BLaER1 treated with 17β-estradiol and CSF1 and Interleukin-3, amounts not matched to agents 10 nM and 100 nM (cell line): Measurements from ENCODE around the gene C1QL4.

Experiments used
- H3K27ac ChIP-seq, 11 experiments: shearing (Covaris generic); formaldehyde crosslinking; 2 replicates each; pipeline ENCODE4 v1.8.1; 2022
- H3K27me3 ChIP-seq, 11 experiments: shearing (Covaris generic); formaldehyde crosslinking; 2 replicates each; pipeline ENCODE4 v1.8.1; 2022
- H3K36me3 ChIP-seq, 11 experiments: shearing (Covaris generic); formaldehyde crosslinking; 2 replicates each; pipeline ENCODE4 v1.8.1; 2022
- H3K4me1 ChIP-seq, 10 experiments: shearing (Covaris generic); formaldehyde crosslinking; 2 replicates each; pipeline ENCODE4 v1.8.1; 2022
- H3K4me2 ChIP-seq, 11 experiments: shearing (Covaris generic); formaldehyde crosslinking; 2 replicates each; pipeline ENCODE4 v1.8.1; 2022
- H3K4me3 ChIP-seq, 10 experiments: shearing (Covaris generic); formaldehyde crosslinking; 2 replicates each; pipeline ENCODE4 v1.8.1; 2022
- H3K9ac ChIP-seq, 11 experiments: shearing (Covaris generic); formaldehyde crosslinking; 2 replicates each; pipeline ENCODE4 v1.8.1; 2022
- H3K9me3 ChIP-seq, 11 experiments: shearing (Covaris generic); formaldehyde crosslinking; replicated peaks in 1 of 11; 2 replicates each; pipeline ENCODE4 v1.8.1; 2022
- H4K20me1 ChIP-seq, 11 experiments: shearing (Covaris generic); formaldehyde crosslinking; 2 replicates each; pipeline ENCODE4 v1.8.1; 2022
- Cebpa-rat ChIP-seq, 11 experiments: shearing (Covaris generic); IDR thresholded peaks; 2 replicates each; pipeline ENCODE4 v1.8.1; 2022

The C1QL4 gene

DNA sequence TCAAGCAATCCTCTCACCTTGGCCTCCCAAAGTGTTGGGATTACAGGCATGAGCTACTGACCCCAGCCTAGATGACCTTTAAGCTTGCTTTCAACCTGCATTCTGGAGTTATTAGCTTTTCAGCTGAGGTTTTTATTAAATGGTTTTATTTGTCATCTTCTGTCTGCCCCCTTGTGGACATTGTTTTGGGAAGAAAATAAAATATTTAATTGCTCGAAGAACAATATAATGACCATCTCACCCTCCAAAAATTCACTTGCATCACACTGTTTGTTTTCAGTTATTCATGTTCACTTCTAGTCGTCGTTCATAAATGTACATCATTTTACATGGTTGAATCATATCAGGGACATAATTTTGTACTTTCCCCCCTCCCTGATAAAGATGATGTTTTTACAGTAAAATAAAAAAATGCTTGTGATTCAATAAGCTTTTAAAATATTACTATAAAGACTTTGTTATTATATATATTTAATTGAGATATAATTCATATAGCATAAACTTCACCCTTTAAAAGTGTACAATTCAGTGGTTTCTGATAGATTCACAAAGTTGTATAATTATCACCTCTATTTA, 20.2 kb upstream of the C1QL4 start:
- no peaks in the 10 kb centered on the region for H3K4me1 ChIP-seq
- no peaks in the 10 kb centered on the region for H4K20me1 ChIP-seq
- no peak overlapping the region for H3K4me3 ChIP-seq
- no peaks in the 10 kb centered on the region for H3K36me3 ChIP-seq
- H3K27ac ChIP-seq, result no peak overlapping the region
- no peaks in the 10 kb centered on the region for H3K27me3 ChIP-seq
- TF ChIP-seq Cebpa-rat (IDR thresholded peaks at IDR 0.05), result no peak
- no peak overlapping the region for H3K4me2 ChIP-seq
- H3K9me3 ChIP-seq, result no peaks in the 10 kb centered on the region
- no peak overlapping the region for H3K9ac ChIP-seq

DNA sequence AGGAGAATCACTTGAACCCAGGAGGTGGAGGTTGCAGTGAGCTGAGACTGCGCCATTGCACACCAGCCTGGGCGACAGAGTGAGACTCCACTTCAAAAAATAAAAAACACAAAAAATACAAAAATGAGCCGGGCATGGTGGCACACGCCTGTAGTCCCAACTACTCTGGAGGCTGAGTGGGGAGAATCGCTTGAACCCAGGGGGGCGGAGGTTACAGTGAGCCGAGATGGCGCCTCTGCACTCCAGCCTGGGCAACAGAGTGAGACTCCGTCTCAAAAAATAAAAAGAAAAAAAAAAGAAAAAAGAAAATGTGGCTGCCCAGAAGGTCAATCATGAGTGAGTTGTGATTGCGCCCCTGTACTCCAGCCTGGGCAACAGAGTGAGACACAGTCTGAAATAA, 18.9 kb upstream of the C1QL4 start:
- TF ChIP-seq Cebpa-rat (IDR thresholded peaks at IDR 0.05), result no peak
- Histone ChIP-seq H3K9me3 (no peaks in the 10 kb centered on the region), H3K27ac (no peak overlapping the region), H3K9ac (no peak overlapping the region), H3K36me3 (no peaks in the 10 kb centered on the region), H3K4me2 (no peak overlapping the region), H3K4me3 (no peak overlapping the region), H3K4me1 (no peaks in the 10 kb centered on the region), H3K27me3 (no peaks in the 10 kb centered on the region), H4K20me1 (no peaks in the 10 kb centered on the region)

DNA sequence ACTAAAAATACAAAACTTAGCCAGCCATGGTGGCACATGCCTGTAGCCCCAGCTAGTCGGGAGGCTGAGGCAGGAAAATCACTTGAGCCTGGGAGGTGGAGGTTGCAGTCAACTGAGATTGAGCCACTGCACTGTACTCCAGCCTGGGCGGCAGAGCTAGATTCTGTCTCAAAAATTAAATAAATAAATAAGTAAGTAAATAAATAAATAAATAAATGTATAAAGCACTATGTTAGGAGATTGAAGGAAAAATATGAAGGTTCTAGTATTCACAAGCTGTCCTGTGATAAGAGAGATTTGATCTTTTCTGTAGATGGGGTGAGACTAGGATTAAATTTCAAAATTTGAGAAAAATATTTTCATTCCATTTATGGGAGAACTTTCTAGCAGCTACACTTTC, 15.4 kb upstream of the C1QL4 start:
- peaks cover 8 to 14% (median 12%) of the 10 kb centered on the region in 10 experiments for H3K4me1 ChIP-seq
- H3K27me3 ChIP-seq, result peaks cover 13 to 24% (median 19%) of the 10 kb centered on the region in 11 experiments
- no peak overlapping the region for H3K4me3 ChIP-seq
- peaks cover 0 to 4% (median 2%) of the 10 kb centered on the region in 11 experiments; a peak in 13 of 22 replicates for H4K20me1 ChIP-seq
- no peak overlapping the region for H3K4me2 ChIP-seq
- H3K36me3 ChIP-seq, result no peaks in the 10 kb centered on the region
- TF ChIP-seq Cebpa-rat (IDR thresholded peaks at IDR 0.05), result no peak
- no peak overlapping the region for H3K27ac ChIP-seq
- no peak overlapping the region for H3K9ac ChIP-seq
- H3K9me3 ChIP-seq, result no peaks in the 10 kb centered on the region

DNA sequence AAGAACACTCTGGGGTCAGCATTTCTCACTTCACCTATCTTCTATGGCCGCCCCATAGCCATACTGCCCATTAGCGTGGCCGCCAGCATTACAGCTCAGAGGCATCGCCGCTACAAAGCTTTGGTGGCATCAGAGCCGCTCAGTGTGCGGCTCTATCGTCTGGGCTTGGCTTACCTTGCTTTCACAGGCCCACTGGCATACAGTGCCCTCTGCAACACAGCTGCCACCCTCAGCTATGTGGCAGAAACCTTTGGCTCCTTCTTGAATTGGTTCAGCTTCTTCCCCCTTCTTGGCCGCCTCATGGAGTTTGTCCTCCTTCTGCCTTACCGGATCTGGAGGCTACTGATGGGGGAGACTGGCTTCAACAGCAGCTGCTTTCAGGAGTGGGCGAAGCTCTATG, 12.3 kb upstream of the C1QL4 start:
- H3K27me3 ChIP-seq, result peaks cover 44 to 54% (median 49%) of the 10 kb centered on the region in 11 experiments
- no peaks in the 10 kb centered on the region for H3K9me3 ChIP-seq
- no peak overlapping the region for H3K27ac ChIP-seq
- no peak overlapping the region for H3K9ac ChIP-seq
- H3K4me3 ChIP-seq, result no peak overlapping the region
- H3K4me1 ChIP-seq, result peaks cover 27 to 43% (median 39%) of the 10 kb centered on the region in 10 experiments
- peaks cover 0 to 32% (median 22%) of the 10 kb centered on the region in 11 experiments; a peak in 17 of 22 replicates for H4K20me1 ChIP-seq
- TF ChIP-seq Cebpa-rat (IDR thresholded peaks at IDR 0.05), result no peak
- no peaks in the 10 kb centered on the region for H3K36me3 ChIP-seq
- no peak overlapping the region for H3K4me2 ChIP-seq

DNA sequence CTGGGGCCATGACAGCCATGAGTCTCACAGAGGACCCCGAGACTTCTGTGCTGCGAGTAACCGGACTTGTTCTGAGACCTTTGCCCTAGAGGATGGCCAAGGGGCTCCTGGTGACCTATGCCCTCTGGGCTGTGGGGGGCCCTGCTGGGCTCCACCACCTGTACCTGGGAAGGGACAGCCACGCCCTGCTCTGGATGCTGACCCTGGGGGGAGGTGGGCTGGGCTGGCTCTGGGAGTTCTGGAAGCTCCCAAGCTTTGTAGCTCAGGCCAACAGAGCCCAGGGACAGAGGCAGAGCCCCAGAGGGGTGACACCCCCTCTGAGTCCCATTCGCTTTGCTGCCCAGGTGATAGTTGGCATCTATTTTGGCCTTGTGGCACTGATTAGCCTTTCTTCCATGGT, 11.8 kb upstream of the C1QL4 start:
- peaks cover 48 to 59% (median 54%) of the 10 kb centered on the region in 11 experiments for H3K27me3 ChIP-seq
- H3K27ac ChIP-seq, result no peak overlapping the region
- peaks cover 0 to 37% (median 27%) of the 10 kb centered on the region in 11 experiments; a peak in 17 of 22 replicates for H4K20me1 ChIP-seq
- no peak overlapping the region for H3K4me3 ChIP-seq
- peaks cover 27 to 48% (median 44%) of the 10 kb centered on the region in 10 experiments for H3K4me1 ChIP-seq
- TF ChIP-seq Cebpa-rat (IDR thresholded peaks at IDR 0.05), result no peak
- no peaks in the 10 kb centered on the region for H3K36me3 ChIP-seq
- no peaks in the 10 kb centered on the region for H3K9me3 ChIP-seq
- H3K9ac ChIP-seq, result no peak overlapping the region
- peak overlapping the region in 7 of 11 experiments; percentile 92 to 100 (median 99); a peak in 9 of 22 replicates for H3K4me2 ChIP-seq

DNA sequence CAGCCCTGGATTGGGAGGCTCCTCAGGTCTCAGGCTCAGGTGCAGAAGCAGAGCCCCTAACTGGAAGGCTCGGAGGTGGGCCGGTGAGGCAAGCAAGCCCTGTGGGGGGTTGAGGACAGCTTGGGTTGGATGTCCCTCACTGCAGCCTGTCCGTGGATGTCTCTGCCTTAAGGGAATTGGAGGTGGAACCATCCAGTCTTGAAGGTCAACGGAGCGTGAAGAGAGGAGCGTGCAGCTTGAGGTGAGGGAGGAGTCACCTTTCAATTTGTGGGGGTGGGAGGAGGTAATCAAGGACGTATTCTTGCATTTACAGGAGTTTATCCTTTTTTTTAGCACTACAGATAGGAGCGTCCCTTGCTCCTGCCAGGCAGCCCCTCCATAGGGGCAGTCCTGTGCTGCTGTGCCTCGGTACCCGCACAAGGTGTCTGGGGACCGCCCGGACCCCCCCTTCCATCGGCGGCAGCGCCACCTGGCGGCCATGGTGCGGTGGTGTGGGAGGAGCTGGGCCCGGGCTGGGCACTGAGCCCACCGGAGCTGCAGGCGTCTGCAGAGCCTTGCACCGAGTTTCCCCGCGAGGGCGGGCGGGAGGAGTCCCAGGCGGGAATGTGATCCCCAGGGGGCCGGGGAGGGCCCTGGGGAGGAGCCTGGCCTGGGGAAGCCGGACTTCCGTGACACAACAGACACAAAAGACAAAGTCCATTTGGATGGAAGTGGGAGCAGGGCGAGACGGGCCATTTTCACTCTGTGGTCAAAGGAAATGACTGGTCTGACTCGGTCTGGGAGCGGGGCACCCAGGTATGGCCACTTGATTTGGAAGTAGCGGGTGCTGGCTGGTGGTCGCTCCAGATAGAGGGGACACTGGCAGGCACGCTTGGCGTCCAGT, 10.6 kb upstream of the C1QL4 start:
- TF ChIP-seq Cebpa-rat (IDR thresholded peaks at IDR 0.05), result no peak
- Histone ChIP-seq H3K27me3 (peaks cover 61 to 72% (median 67%) of the 10 kb centered on the region in 11 experiments), H3K4me2 (peak overlapping the region; percentile 92 to 100 (median 99)), H3K36me3 (no peaks in the 10 kb centered on the region), H3K4me1 (peaks cover 39 to 60% (median 55%) of the 10 kb centered on the region in 10 experiments), H3K9me3 (no peaks in the 10 kb centered on the region), H4K20me1 (peaks cover 0 to 49% (median 39%) of the 10 kb centered on the region in 11 experiments; a peak in 19 of 22 replicates), H3K9ac (peak overlapping the region in 7 of 11 experiments; percentile 7 to 69 (median 38); a peak in 8 of 22 replicates), H3K27ac (no peak overlapping the region), H3K4me3 (peak overlapping the region; percentile 48 to 70 (median 58))

DNA sequence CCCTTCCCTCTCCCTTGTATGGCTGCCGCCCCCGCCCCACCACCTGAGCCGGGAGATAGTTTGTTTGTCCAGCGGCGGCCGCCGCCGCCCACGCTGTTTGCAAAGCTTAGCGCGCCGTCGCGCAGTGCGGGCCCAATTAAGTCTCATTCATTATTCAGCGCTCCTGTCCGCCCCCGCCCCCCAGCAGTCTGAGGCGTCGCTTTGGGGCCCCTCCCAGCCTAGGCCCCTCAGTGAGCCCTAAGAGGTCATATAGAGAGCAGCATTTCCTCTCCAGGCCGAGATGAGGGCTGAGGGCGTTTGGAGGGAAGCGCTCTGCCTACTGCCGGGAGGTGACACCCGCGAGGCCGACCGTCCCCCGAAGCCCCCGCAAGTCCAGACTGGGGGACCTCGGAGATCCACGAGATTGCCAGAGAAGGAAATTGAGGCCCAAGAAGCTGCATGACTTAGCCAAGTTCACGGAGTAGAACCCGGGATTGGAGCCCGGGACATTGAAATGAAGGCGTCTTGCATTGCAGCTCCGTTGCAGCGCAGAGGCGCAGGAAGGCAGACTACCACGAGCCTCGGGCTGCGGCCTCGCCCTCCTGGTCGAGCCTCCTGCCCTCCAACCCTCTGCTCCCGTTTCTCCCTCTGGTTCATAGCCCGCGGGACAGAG, 9.8 kb upstream of the C1QL4 start, which contains the start of gene DNAJC22:
TSS of gene DNAJC22 (plus strand) at position 230 of the 652 bp plus-strand sequence. CDS start 1,985 bp downstream, outside the sequence.
- peak within 1 kb of the TSS; percentile 27 to 69 (median 53); a peak in 19 of 22 replicates for H3K9ac ChIP-seq
- H3K4me3 ChIP-seq, result peak within 1 kb of the TSS; percentile 48 to 70 (median 58)
- H3K27me3 ChIP-seq, result peaks cover 68 to 79% (median 74%) of the 10 kb centered on the region in 11 experiments
- TF ChIP-seq Cebpa-rat (IDR thresholded peaks at IDR 0.05), result no peak
- H3K4me2 ChIP-seq, result peak within 1 kb of the TSS; percentile 92 to 100 (median 99)
- no peaks in the 10 kb centered on the region for H3K36me3 ChIP-seq
- H3K4me1 ChIP-seq, result peaks cover 43 to 67% (median 61%) of the 10 kb centered on the region in 10 experiments
- no peaks in the 10 kb centered on the region for H3K9me3 ChIP-seq
- H4K20me1 ChIP-seq, result peaks cover 0 to 56% (median 47%) of the 10 kb centered on the region in 11 experiments; a peak in 19 of 22 replicates
- no peak within 1 kb of the TSS for H3K27ac ChIP-seq

DNA sequence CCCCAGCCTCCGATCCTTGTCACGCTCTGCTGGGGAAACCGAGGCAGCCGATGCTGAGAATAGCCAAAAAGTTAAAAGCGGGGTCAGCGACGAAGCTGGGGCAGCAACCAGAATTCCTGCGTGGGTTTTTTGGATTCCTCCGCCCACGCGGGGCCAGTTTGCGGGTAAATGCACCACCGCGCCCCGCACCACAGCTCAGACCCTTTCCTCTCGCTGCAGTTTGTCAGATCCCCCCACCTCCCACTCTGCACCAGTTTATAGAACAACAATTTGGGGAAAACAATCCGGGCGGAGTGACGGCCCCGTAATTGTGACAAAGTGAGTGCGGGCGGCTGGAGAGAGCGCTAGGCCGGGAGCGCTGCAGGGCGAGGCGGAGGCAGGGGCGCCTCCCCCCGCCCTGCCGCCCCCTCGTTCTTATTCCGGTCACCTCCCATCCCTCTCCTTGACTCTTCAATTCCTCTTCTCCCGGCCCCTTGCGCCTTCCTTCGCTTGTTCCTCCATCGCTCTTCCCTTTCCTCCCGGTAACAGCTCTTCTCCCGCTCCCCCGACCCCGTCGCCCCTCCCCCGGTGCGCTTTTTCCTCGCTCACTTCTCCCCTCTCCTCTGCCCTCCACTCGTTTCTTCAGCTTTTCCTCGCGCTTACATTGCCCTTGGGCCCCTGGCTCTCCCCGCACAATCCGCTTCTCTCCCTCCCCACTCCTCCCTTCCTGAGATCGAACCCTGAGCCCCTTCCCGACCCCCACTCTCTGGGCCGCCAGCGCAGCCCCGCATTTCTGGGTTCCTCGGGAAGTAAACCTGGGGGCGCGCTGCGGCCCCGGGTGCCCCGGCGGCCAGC, 9.1 kb upstream of the C1QL4 start:
- Histone ChIP-seq H3K9ac (peak overlapping the region; percentile 27 to 69 (median 53); a peak in 19 of 22 replicates), H3K9me3 (no peaks in the 10 kb centered on the region), H4K20me1 (peaks cover 0 to 64% (median 54%) of the 10 kb centered on the region in 11 experiments; a peak in 19 of 22 replicates), H3K36me3 (no peaks in the 10 kb centered on the region), H3K4me3 (peak overlapping the region; percentile 48 to 70 (median 58)), H3K27me3 (peaks cover 76 to 87% (median 82%) of the 10 kb centered on the region in 11 experiments), H3K27ac (no peak overlapping the region), H3K4me1 (peaks cover 43 to 68% (median 61%) of the 10 kb centered on the region in 10 experiments), H3K4me2 (peak overlapping the region; percentile 92 to 100 (median 99))
- no peak for TF ChIP-seq Cebpa-rat (IDR thresholded peaks at IDR 0.05)
